ENCODE data around the gene KIF25.

GRCh38 chr6:168004023-168004422 is 6.6 kb downstream of the KIF25 start:
- TF ChIP-seq, protein P1, sequence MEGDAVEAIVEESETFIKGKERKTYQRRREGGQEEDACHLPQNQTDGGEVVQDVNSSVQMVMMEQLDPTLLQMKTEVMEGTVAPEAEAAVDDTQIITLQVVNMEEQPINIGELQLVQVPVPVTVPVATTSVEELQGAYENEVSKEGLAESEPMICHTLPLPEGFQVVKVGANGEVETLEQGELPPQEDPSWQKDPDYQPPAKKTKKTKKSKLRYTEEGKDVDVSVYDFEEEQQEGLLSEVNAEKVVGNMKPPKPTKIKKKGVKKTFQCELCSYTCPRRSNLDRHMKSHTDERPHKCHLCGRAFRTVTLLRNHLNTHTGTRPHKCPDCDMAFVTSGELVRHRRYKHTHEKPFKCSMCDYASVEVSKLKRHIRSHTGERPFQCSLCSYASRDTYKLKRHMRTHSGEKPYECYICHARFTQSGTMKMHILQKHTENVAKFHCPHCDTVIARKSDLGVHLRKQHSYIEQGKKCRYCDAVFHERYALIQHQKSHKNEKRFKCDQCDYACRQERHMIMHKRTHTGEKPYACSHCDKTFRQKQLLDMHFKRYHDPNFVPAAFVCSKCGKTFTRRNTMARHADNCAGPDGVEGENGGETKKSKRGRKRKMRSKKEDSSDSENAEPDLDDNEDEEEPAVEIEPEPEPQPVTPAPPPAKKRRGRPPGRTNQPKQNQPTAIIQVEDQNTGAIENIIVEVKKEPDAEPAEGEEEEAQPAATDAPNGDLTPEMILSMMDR (IDR thresholded peaks at IDR 0.05; ENCODE audit: poor library complexity, severe bottlenecking), result no peak
- TF ChIP-seq POLR2AphosphoS5 (IDR thresholded peaks at IDR 0.05) (no peak), RAD21 (conservative IDR thresholded peaks at IDR 0.05) (no peak), TAF1 (IDR thresholded peaks at IDR 0.05; ENCODE audit: low read depth) (no peak), EZH2 (IDR thresholded peaks at IDR 0.05; ENCODE audit: borderline replicate concordance, insufficient read depth, low read length, poor library complexity, severe bottlenecking) (no peak), SMC3 (conservative IDR thresholded peaks at IDR 0.05; ENCODE audit: poor library complexity) (no peak), EP300 (conservative IDR thresholded peaks at IDR 0.05; ENCODE audit: poor library complexity, severe bottlenecking) (no peak)
- TF ChIP-seq, protein P2, sequence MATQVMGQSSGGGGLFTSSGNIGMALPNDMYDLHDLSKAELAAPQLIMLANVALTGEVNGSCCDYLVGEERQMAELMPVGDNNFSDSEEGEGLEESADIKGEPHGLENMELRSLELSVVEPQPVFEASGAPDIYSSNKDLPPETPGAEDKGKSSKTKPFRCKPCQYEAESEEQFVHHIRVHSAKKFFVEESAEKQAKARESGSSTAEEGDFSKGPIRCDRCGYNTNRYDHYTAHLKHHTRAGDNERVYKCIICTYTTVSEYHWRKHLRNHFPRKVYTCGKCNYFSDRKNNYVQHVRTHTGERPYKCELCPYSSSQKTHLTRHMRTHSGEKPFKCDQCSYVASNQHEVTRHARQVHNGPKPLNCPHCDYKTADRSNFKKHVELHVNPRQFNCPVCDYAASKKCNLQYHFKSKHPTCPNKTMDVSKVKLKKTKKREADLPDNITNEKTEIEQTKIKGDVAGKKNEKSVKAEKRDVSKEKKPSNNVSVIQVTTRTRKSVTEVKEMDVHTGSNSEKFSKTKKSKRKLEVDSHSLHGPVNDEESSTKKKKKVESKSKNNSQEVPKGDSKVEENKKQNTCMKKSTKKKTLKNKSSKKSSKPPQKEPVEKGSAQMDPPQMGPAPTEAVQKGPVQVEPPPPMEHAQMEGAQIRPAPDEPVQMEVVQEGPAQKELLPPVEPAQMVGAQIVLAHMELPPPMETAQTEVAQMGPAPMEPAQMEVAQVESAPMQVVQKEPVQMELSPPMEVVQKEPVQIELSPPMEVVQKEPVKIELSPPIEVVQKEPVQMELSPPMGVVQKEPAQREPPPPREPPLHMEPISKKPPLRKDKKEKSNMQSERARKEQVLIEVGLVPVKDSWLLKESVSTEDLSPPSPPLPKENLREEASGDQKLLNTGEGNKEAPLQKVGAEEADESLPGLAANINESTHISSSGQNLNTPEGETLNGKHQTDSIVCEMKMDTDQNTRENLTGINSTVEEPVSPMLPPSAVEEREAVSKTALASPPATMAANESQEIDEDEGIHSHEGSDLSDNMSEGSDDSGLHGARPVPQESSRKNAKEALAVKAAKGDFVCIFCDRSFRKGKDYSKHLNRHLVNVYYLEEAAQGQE (IDR thresholded peaks at IDR 0.05; ENCODE audit: borderline replicate concordance), result no peak
